Fibroblast of lung (primary cell): ENCODE results near the gene MS4A1. TPM values are rescaled to one million over a fixed set of nuclear protein-coding genes. Genes with fewer than 3 reads are reported as not detected.

Experiments
- DNase-seq, 2 donors: peaks; one replicate each; pipeline versions ENCODE4 v3.0.0 to v3.0.0-alpha.2; 2010; ENCODE audit warnings: low read depth in 2 of 2
- H2AFZ ChIP-seq: 2 replicates; pipeline ENCODE4 v1.5.1; 2012; ENCODE audit warnings: low read length, control low read depth, inconsistent platforms
- H3K27ac ChIP-seq: 2 replicates; pipeline ENCODE4 v1.5.1; 2011; ENCODE audit warnings: low read length, control low read depth; ENCODE audit not compliant: insufficient read depth
- H3K27me3 ChIP-seq: 2 replicates; pipeline ENCODE4 v1.5.1; 2011; ENCODE audit warnings: mild to moderate bottlenecking, low read length; ENCODE audit not compliant: control insufficient read depth, insufficient read depth
- H3K36me3 ChIP-seq: 2 replicates; pipeline ENCODE4 v1.5.1; 2011; ENCODE audit warnings: low read length; ENCODE audit not compliant: control insufficient read depth, insufficient read depth
- H3K4me1 ChIP-seq: 2 replicates; pipeline ENCODE4 v1.5.1; 2011; ENCODE audit warnings: low read length; ENCODE audit not compliant: control insufficient read depth, insufficient read depth; ENCODE audit errors: extremely low read depth
- H3K4me2 ChIP-seq: 2 replicates; pipeline ENCODE4 v1.5.1; 2011; ENCODE audit warnings: low read length, control low read depth; ENCODE audit not compliant: insufficient read depth; ENCODE audit errors: extremely low read depth
- H3K4me3 ChIP-seq, 4 experiments: fragments of 200-600 bp in 1 of 4; sonication (generic) in 1 of 4; replicated peaks in 1 of 4; 2 replicates each; pipeline ENCODE4 v1.5.1; 2011 to 2016; ENCODE audit warnings: low read length in 4 of 4, low read depth in 3 of 4, mild to moderate bottlenecking in 3 of 4, control low read depth in 2 of 4, inconsistent platforms in 1 of 4, mixed read lengths in 1 of 4; ENCODE audit not compliant: insufficient read depth in 1 of 4; ENCODE audit errors: control extremely low read depth in 1 of 4
- H3K79me2 ChIP-seq: 2 replicates; pipeline ENCODE4 v1.5.1; 2012; ENCODE audit warnings: mild to moderate bottlenecking, low read length, inconsistent platforms; ENCODE audit not compliant: control insufficient read depth, insufficient read depth
- H3K9ac ChIP-seq: 2 replicates; pipeline ENCODE4 v1.5.1; 2011; ENCODE audit warnings: mild to moderate bottlenecking, low read length, control low read depth; ENCODE audit not compliant: insufficient read depth
- H3K9me3 ChIP-seq: 2 replicates; pipeline ENCODE4 v1.5.1; 2012; ENCODE audit warnings: low read depth, low read length; ENCODE audit not compliant: control insufficient read depth, insufficient read depth
- H4K20me1 ChIP-seq: 2 replicates; pipeline ENCODE4 v1.5.1; 2011; ENCODE audit warnings: low read length; ENCODE audit not compliant: control insufficient read depth, insufficient read depth; ENCODE audit errors: extremely low read depth
- EZH2 ChIP-seq: IDR thresholded peaks from 2 replicates; pipeline ENCODE4 v1.5.1; 2012; ENCODE audit warnings: low read length, control low read depth, mild to moderate bottlenecking; ENCODE audit errors: missing control alignments
- polyA plus RNA-seq, 2 donors: library from polyadenylated mRNA; depleted of rRNA in 1 of 2; stranded (reverse) in 1 of 2; unstranded in 1 of 2; fragments of >200 nt; gene quantifications; 2 replicates each; pipeline ENCODE4 v1.2.1, GENCODE V29; 2011 to 2012; ENCODE audit warnings: missing spikeins in 1 of 2
- total RNA-seq: library from RNA; depleted of rRNA; stranded (reverse); fragments of >200 nt; gene quantifications from 2 replicates; pipeline ENCODE4 v1.2.1, GENCODE V29; 2014
- TF ChIP-seq, protein P1 (sequence below), 2 donors: IDR thresholded peaks in 1 of 2; conservative IDR thresholded peaks in 1 of 2; 1 replicate in 1 of 2; 2 replicates in 1 of 2; pipeline ENCODE4 v1.5.1; 2011 to 2012; ENCODE audit warnings: low read length in 2 of 2, control low read depth in 1 of 2, inconsistent platforms in 1 of 2, low read depth in 1 of 2, mild to moderate bottlenecking in 1 of 2

The MS4A1 gene
- total and polyA plus RNA-seq, 2 donors (not counting 1 experiment from before 2014, with no cell fraction given), result not detected

GRCh38 chr11:60513496-60514460 lies 58.1 kb downstream of the MS4A1 start:
- no peak for DNase-seq
- no peak for TF ChIP-seq EZH2
- TF ChIP-seq, protein P1, sequence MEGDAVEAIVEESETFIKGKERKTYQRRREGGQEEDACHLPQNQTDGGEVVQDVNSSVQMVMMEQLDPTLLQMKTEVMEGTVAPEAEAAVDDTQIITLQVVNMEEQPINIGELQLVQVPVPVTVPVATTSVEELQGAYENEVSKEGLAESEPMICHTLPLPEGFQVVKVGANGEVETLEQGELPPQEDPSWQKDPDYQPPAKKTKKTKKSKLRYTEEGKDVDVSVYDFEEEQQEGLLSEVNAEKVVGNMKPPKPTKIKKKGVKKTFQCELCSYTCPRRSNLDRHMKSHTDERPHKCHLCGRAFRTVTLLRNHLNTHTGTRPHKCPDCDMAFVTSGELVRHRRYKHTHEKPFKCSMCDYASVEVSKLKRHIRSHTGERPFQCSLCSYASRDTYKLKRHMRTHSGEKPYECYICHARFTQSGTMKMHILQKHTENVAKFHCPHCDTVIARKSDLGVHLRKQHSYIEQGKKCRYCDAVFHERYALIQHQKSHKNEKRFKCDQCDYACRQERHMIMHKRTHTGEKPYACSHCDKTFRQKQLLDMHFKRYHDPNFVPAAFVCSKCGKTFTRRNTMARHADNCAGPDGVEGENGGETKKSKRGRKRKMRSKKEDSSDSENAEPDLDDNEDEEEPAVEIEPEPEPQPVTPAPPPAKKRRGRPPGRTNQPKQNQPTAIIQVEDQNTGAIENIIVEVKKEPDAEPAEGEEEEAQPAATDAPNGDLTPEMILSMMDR (conservative IDR thresholded peaks at IDR 0.05 in 1 of 2, IDR thresholded peaks at IDR 0.05 in 1 of 2; ENCODE audit: low read depth in 1 of 2, low read length in 2 of 2), result no peak
- Histone ChIP-seq H3K36me3 (no peaks in the 10 kb centered on the region), H3K9ac (no peak overlapping the region), H3K4me3 (no peak overlapping the region), H4K20me1 (no peaks in the 10 kb centered on the region), H3K27me3 (no peaks in the 10 kb centered on the region), H3K79me2 (no peaks in the 10 kb centered on the region), H3K9me3 (no peaks in the 10 kb centered on the region), H3K4me2 (no peak overlapping the region), H2AFZ (no peak overlapping the region), H3K27ac (no peak overlapping the region), H3K4me1 (no peaks in the 10 kb centered on the region)

DNA sequence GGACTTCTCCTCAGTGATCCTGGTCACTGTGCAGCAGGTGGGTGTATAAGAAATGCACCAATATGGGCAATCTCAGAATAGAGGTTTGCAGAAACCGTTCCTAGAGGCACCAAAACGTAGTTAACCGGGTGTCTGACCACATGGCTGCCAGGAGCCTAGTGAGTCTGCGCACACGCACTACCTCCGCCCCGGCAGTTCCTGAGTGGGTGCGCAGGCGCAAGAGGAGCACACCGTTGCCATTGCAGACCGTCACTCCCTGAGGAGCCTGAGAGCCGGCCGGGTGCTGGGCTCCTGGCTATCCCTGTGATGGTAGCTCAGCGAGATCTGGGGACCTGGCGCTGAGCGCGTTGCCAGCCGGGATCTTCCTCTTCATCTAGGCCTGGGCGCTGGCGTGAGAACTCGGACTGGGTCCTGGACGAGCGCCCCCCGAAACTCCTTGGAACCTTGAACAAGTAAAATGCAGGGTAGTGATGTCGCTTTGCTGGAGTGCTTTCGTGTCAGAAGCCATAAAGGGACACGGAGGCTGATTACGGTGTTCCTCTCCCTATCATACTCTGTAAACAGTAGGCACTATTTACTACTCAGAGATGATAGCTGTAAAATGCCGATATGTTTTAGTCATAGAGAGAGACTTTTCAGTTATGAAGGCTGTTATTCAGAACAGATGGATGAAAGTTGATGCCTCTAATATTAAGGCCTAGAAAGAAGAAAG lies 59.7 kb downstream of the MS4A1 start, which contains the start of gene MS4A13:
Gene MS4A13, plus strand, starts transcription at position 249 of the 712 bp plus-strand sequence. CDS start 2,692 bp downstream, outside the sequence.
- Histone ChIP-seq H2AFZ (no peak within 1 kb of the TSS), H3K27me3 (no peaks in the 10 kb centered on the region), H3K4me3 (no peak within 1 kb of the TSS), H3K4me2 (no peak within 1 kb of the TSS), H3K36me3 (no peaks in the 10 kb centered on the region), H3K4me1 (no peaks in the 10 kb centered on the region), H4K20me1 (no peaks in the 10 kb centered on the region), H3K9me3 (no peaks in the 10 kb centered on the region), H3K9ac (no peak within 1 kb of the TSS), H3K27ac (no peak within 1 kb of the TSS), H3K79me2 (no peaks in the 10 kb centered on the region)
- TF ChIP-seq, protein P1 (conservative IDR thresholded peaks at IDR 0.05 in 1 of 2, IDR thresholded peaks at IDR 0.05 in 1 of 2; ENCODE audit: low read depth in 1 of 2, low read length in 2 of 2), result no peak
- no peak for TF ChIP-seq EZH2
- DNase-seq, result no peak

Other genes with a start within 250 kb of the MS4A1 start
- not detected in 2 replicates for gene MS4A4E, start 212.7 kb upstream of the MS4A1 start, total RNA-seq
- not detected in 2 replicates for gene MS4A4E, start 212.7 kb upstream of the MS4A1 start, polyA plus RNA-seq
- not detected in 2 replicates for gene MS4A4A, start 175.2 kb upstream of the MS4A1 start, total RNA-seq
- not detected in 2 replicates for gene MS4A4A, start 175.2 kb upstream of the MS4A1 start, polyA plus RNA-seq
- not detected in 2 replicates for gene MS4A6E, start 128.6 kb upstream of the MS4A1 start, total RNA-seq
- not detected in 2 replicates for gene MS4A6E, start 128.6 kb upstream of the MS4A1 start, polyA plus RNA-seq
- gene MS4A7, start 77.3 kb upstream of the MS4A1 start, total RNA-seq, result 0.26 TPM in 1 of 2 replicates, not detected in the other
- not detected in 2 replicates for gene MS4A7, start 77.3 kb upstream of the MS4A1 start, polyA plus RNA-seq
- not detected in 2 replicates for gene MS4A14, start 59.4 kb upstream of the MS4A1 start, total RNA-seq
- gene MS4A14, start 59.4 kb upstream of the MS4A1 start, polyA plus RNA-seq, result not detected in 2 replicates
- not detected in 2 replicates for gene MS4A5, start 26.3 kb upstream of the MS4A1 start, total RNA-seq
- gene MS4A5, start 26.3 kb upstream of the MS4A1 start, polyA plus RNA-seq, result not detected in 2 replicates
- gene MS4A12, start 36.9 kb downstream of the MS4A1 start, total RNA-seq, result not detected in 2 replicates
- gene MS4A12, start 36.9 kb downstream of the MS4A1 start, polyA plus RNA-seq, result not detected in 2 replicates
- gene MS4A13, start 59.5 kb downstream of the MS4A1 start, total RNA-seq, result not detected in 2 replicates
- not detected in 2 replicates for gene MS4A13, start 59.5 kb downstream of the MS4A1 start, polyA plus RNA-seq
- gene MS4A8, start 243.8 kb downstream of the MS4A1 start, total RNA-seq, result not detected in 2 replicates
- gene MS4A8, start 243.8 kb downstream of the MS4A1 start, polyA plus RNA-seq, result not detected in 2 replicates